COR-L47 (cell line): Measurements from ENCODE around the gene NLRP13.

ENCODE experiments used
- DNase-seq: peaks from one replicate; lab custom pipeline; 2025; lab: John Stamatoyannopoulos, UW

NLRP13 gene

GRCh38 chr19:55902080-55902751 lies 29.9 kb downstream of the NLRP13 start:
- no peak for DNase-seq

DNA sequence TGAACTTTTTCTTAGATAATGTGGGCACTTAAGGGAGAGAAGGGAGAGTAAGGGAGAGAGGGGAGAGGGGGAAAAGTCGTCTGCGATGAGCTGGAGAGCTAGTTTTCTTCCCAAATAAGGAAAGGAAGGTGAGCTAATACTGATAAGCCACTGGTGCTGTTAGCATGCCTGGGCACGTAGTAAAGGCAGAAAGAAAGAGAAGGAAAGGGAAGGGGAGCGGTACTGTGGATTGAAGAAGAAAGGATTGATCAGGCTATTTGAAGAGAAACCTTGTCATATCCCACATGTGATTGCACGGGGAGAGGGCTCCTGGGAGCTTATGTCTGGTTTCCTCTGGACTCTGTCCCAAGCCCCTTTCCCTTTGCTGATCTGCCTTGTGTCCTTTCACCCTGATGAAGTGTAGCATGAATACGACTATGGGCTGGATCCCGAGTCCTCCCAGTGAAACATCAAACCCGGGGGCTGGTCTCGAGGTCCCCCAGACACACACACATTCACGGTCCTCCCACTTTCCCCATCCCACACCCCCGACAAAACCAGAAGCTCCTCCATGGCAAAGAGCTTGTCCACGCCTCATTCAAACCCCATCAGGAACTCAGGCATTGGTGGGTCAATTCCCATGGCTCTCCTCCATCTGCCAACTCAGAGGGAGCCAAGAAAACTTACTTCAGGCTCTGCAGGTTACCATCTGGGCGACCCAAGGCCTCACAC lies 30.6 kb downstream of the NLRP13 start:
- DNase-seq = no peak

DNA sequence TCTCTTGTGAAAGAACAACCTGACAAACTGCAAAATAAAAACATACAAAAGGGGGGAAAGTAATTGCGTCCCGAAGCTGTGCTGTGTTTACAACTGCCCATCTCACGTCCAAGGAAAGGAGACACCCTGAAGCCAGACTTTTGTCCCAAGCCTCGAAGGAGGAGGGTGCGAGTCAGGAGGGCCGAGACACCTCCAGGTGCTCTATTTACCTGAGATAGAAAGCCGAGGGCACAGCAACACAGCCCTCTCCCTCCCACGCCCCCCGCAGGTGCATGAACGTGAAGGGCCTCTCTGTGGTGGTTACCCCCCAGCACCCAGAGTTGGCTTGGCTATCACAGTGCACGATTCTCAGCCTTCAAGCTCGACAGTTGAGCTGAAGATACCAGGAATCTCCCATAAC lies 33.2 kb downstream of the NLRP13 start:
- DNase-seq = no peak

- no peak for DNase-seq
These were observed 49.5 kb downstream of the NLRP13 start for GRCh38 chr19:55882626-55883025.

DNA sequence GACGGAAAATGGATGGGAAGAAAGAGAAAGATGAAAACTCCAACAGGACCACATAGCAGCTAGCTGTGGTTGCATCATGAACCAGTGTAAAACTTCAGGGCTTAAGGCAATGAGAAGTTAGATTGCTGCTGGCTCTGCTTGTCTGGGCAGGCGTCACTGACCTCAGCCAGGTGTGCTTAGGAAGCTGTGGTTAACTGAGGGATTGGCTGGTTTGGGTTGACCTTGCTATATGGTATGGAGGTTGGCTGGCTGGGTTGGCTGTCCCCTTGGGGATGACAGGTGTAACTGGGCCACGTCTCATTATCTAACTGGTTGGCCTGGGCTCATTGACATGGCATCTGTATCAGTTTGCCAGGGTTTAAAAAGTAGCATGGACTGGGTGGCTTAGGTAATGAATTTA lies 54.9 kb downstream of the NLRP13 start:
- DNase-seq = no peak

DNA sequence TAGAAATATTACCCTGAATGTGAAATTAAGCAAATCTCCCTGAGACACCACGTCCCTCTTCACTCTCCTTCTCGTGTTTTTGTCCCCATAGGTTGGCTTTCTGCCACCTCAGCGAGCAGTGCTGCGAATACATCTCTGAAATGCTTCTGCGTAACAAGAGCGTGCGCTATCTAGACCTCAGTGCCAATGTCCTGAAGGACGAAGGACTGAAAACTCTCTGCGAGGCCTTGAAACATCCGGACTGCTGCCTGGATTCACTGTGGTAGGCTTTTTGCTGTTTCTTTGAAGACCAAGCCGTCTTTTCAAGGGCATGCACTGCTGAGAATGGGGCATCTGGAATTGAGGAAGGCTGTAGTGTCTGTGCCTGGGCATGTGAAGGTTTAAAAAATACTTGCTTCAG lies 61.4 kb downstream of the NLRP13 start:
- DNase-seq = no peak

DNA sequence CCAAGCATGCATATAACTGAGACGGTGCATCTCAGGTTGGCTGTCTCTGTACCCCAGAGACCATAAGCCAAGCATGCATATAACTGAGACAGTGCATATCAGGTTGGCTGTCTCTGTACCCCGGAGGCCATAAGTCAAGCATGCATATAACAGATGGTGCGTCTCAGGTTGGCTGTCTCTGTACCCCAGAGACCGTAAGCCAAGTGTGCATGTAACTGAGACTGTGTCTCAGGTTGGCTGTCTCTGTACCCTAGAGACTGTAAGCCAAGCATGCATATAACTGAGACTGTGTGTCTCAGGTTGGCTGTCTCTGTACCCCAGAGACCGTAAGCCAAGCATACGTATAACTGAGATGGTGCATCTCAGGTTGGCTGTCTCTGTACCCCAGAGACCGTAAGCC lies 65.0 kb downstream of the NLRP13 start:
- no peak for DNase-seq

GRCh38 chr19:55866521-55866920 lies 65.6 kb downstream of the NLRP13 start:
- no peak for DNase-seq

- no peak for DNase-seq
These were observed 73.2 kb downstream of the NLRP13 start for GRCh38 chr19:55858969-55859368.

- DNase-seq = no peak
These were observed 73.7 kb downstream of the NLRP13 start for GRCh38 chr19:55858401-55858800.

GRCh38 chr19:55857974-55858373 lies 74.2 kb downstream of the NLRP13 start:
- no peak for DNase-seq

GRCh38 chr19:55857149-55857548 lies 75.0 kb downstream of the NLRP13 start:
- no peak for DNase-seq

DNA sequence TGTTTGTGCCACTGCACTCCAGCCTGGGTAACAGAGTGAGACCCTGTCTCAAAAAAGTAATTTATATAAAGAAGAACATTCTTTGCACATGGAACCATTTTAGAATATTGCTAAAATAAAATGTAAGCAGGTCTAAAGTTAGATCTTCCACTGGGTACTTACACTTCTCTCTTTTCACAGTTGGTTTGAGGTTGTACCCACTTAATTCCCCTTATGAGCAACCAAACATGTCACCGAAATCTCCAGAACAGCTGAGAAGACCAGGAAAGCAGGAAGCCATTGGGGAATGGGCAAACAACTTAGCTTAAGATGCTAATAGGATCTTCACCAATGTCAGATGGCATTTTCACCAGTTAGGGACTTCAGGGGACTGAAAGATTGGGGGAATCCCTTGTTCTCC lies 77.0 kb downstream of the NLRP13 start:
- DNase-seq = no peak
